ENCODE results near the gene LGALS7. TPM values are rescaled to one million over a fixed set of nuclear protein-coding genes. Genes with fewer than 3 reads are reported as not detected.
A peak's percentile ranks its signal among the peaks of the same experiment; 100 is the strongest.

The LGALS7 gene
- polyA plus RNA-seq, 1 donor from 2014 or later = not detected

- no peak for TF ChIP-seq MXI1 (conservative IDR thresholded peaks at IDR 0.05; ENCODE audit: poor library complexity, severe bottlenecking)
- TF ChIP-seq POLR2AphosphoS5 (IDR thresholded peaks at IDR 0.05) = no peak
- no peak for TF ChIP-seq REST (IDR thresholded peaks at IDR 0.05; ENCODE audit: borderline replicate concordance)
- no peak for TF ChIP-seq EP300 (conservative IDR thresholded peaks at IDR 0.05; ENCODE audit: poor library complexity, severe bottlenecking)
- TF ChIP-seq EZH2 (IDR thresholded peaks at IDR 0.05; ENCODE audit: borderline replicate concordance, insufficient read depth, low read length, poor library complexity, severe bottlenecking) = no peak
- TF ChIP-seq TAF1 (IDR thresholded peaks at IDR 0.05; ENCODE audit: low read depth) = no peak
- no peak for TF ChIP-seq CTCF (IDR thresholded peaks at IDR 0.05; ENCODE audit: poor library complexity, severe bottlenecking)
- no peak for TF ChIP-seq RAD21 (conservative IDR thresholded peaks at IDR 0.05)
- no peak for TF ChIP-seq SMC3 (conservative IDR thresholded peaks at IDR 0.05; ENCODE audit: poor library complexity)
- no peak overlapping the region for H3K27ac ChIP-seq (ENCODE audit: low read length)
- H3K4me3 ChIP-seq (ENCODE audit: low read length) = no peak overlapping the region
- no peaks in the 10 kb centered on the region for H3K27me3 ChIP-seq (ENCODE audit: insufficient read depth, low read depth, low read length)
- H2AFZ ChIP-seq (ENCODE audit: low read depth, low read length) = no peak overlapping the region
- H3K79me2 ChIP-seq (replicated peaks; ENCODE audit: insufficient read depth, low read length) = no peaks in the 10 kb centered on the region
- no peaks in the 10 kb centered on the region for H3K9me2 ChIP-seq (ENCODE audit: insufficient read depth, low read length)
- H3K9me3 ChIP-seq (ENCODE audit: low read length) = no peaks in the 10 kb centered on the region
- H3K4me2 ChIP-seq (ENCODE audit: low read length) = no peak overlapping the region
- H4K20me1 ChIP-seq (ENCODE audit: insufficient read depth) = no peaks in the 10 kb centered on the region
- no peak overlapping the region for H3K9ac ChIP-seq (ENCODE audit: low read length)
- H3F3A ChIP-seq (ENCODE audit: insufficient read depth, low read length, poor library complexity, severe bottlenecking) = no peaks in the 10 kb centered on the region
- no peaks in the 10 kb centered on the region for H3K36me3 ChIP-seq (ENCODE audit: insufficient read depth, low read length)
These were observed 42.9 kb downstream of the LGALS7 start for GRCh38 chr19:38730470-38730730.

DNA sequence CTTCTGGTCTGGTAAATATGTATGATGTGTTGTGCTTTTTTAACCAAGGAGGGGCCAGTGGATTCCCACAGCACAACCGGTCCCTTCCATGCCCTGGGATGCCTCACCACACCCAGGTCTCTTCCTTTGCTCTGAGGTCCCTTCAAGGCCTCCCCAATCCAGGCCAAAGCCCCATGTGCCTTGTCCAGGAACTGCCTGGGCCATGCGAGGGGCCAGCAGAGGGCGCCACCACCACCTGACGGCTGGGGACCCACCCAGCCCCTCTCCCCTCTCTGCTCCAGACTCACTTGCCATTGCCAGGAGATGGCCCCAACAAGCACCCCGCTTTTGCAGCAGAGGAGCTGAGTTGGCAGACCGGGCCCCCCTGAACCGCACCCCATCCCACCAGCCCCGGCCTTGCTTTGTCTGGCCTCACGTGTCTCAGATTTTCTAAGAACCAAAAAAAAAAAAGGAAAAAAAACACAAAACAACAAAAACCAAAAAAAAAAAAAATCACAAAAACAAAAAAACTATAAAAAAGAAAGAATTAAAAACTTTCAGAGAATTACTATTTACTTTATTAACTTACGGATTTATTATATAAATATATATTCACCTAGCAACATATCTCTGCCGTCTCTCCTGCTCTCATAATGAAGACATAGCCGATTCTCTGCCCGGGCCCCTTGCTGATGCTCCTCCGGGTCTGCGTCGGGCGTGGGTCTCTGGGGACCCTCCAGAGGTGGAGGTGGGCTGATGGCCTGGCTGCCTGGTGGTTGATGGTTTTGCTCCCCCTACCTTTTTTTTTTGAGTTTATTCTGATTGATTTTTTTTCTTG, 43.5 kb downstream of the LGALS7 start:
- TF ChIP-seq EZH2 (IDR thresholded peaks at IDR 0.05; ENCODE audit: borderline replicate concordance, insufficient read depth, low read length, poor library complexity, severe bottlenecking) (no peak), POLR2AphosphoS5 (IDR thresholded peaks at IDR 0.05) (no peak), RAD21 (conservative IDR thresholded peaks at IDR 0.05) (no peak), CTCF (IDR thresholded peaks at IDR 0.05; ENCODE audit: poor library complexity, severe bottlenecking) (peak; percentile 52), SMC3 (conservative IDR thresholded peaks at IDR 0.05; ENCODE audit: poor library complexity) (peak; percentile 62), EP300 (conservative IDR thresholded peaks at IDR 0.05; ENCODE audit: poor library complexity, severe bottlenecking) (no peak), REST (IDR thresholded peaks at IDR 0.05; ENCODE audit: borderline replicate concordance) (no peak), TAF1 (IDR thresholded peaks at IDR 0.05; ENCODE audit: low read depth) (no peak), MXI1 (conservative IDR thresholded peaks at IDR 0.05; ENCODE audit: poor library complexity, severe bottlenecking) (no peak)
- Histone ChIP-seq H3K27ac (ENCODE audit: low read length) (no peak overlapping the region), H3K9ac (ENCODE audit: low read length) (no peak overlapping the region), H3K9me3 (ENCODE audit: low read length) (no peaks in the 10 kb centered on the region), H2AFZ (ENCODE audit: low read depth, low read length) (no peak overlapping the region), H3K4me2 (ENCODE audit: low read length) (no peak overlapping the region), H3K4me3 (ENCODE audit: low read length) (no peak overlapping the region), H3K79me2 (replicated peaks; ENCODE audit: insufficient read depth, low read length) (no peaks in the 10 kb centered on the region), H3F3A (ENCODE audit: insufficient read depth, low read length, poor library complexity, severe bottlenecking) (no peaks in the 10 kb centered on the region), H3K9me2 (ENCODE audit: insufficient read depth, low read length) (no peaks in the 10 kb centered on the region), H3K27me3 (ENCODE audit: insufficient read depth, low read depth, low read length) (no peaks in the 10 kb centered on the region), H4K20me1 (ENCODE audit: insufficient read depth) (no peaks in the 10 kb centered on the region), H3K36me3 (ENCODE audit: insufficient read depth, low read length) (no peaks in the 10 kb centered on the region)

All from neural cell (in vitro differentiated cells).